MM.1S (cell line): Measurements from ENCODE around the gene TOLLIP.

Source experiments
- DNase-seq: peaks from one replicate; pipeline ENCODE4 v3.0.0-alpha.2; 2015
- H2AFZ ChIP-seq: fragments of 300-600 bp; sonication (generic); 2 replicates; pipeline ENCODE4 v1.6.0; 2016; ENCODE audit warnings: antibody characterized with exemption, low read length
- H3F3A ChIP-seq: fragments of 300-600 bp; sonication (generic); 2 replicates; pipeline ENCODE4 v1.6.1; 2016; ENCODE audit warnings: mild to moderate bottlenecking, antibody characterized with exemption, low read length, moderate library complexity, mixed read lengths; ENCODE audit not compliant: insufficient read depth
- H3K27ac ChIP-seq: fragments of 300-600 bp; sonication (generic); 2 replicates; pipeline ENCODE4 v1.5.1; 2016; ENCODE audit warnings: mild to moderate bottlenecking, low read length
- H3K27me3 ChIP-seq: fragments of 300-600 bp; sonication (generic); replicated peaks from 2 replicates; pipeline ENCODE4 v1.6.0; 2016; ENCODE audit warnings: low read length; ENCODE audit not compliant: insufficient read depth
- H3K36me3 ChIP-seq: fragments of 300-600 bp; sonication (generic); replicated peaks from 2 replicates; pipeline ENCODE4 v1.6.1; 2016; ENCODE audit warnings: mild to moderate bottlenecking, low read length, mixed read lengths; ENCODE audit not compliant: insufficient read depth
- H3K4me1 ChIP-seq: fragments of 300-600 bp; sonication (generic); 2 replicates; pipeline ENCODE4 v1.6.1; 2016; ENCODE audit warnings: low read length, mixed read lengths
- H3K4me2 ChIP-seq: fragments of 300-600 bp; sonication (generic); 2 replicates; pipeline ENCODE4 v1.6.0; 2016; ENCODE audit warnings: low read depth, low read length
- H3K4me3 ChIP-seq: fragments of 300-600 bp; sonication (generic); 2 replicates; pipeline ENCODE4 v1.5.1; 2016; ENCODE audit warnings: low read length, mixed read lengths
- H3K79me2 ChIP-seq: fragments of 300-600 bp; sonication (generic); 2 replicates; pipeline ENCODE4 v1.6.1; 2016; ENCODE audit warnings: mixed run types, low read length, mixed read lengths
- H3K9ac ChIP-seq: fragments of 300-600 bp; sonication (generic); 2 replicates; pipeline ENCODE4 v1.6.1; 2016; ENCODE audit warnings: low read length, mixed read lengths
- H3K9me2 ChIP-seq: fragments of 300-600 bp; sonication (generic); replicated peaks from 2 replicates; pipeline ENCODE4 v1.6.1; 2016; ENCODE audit warnings: mild to moderate bottlenecking, low read length, mixed read lengths; ENCODE audit not compliant: insufficient read depth
- H3K9me3 ChIP-seq: fragments of 300-600 bp; sonication (generic); replicated peaks from 2 replicates; pipeline ENCODE4 v1.6.1; 2016; ENCODE audit warnings: mild to moderate bottlenecking, low read length, mixed read lengths; ENCODE audit not compliant: insufficient read depth
- H4K20me1 ChIP-seq: fragments of 300-600 bp; sonication (generic); 2 replicates; pipeline ENCODE4 v1.6.1; 2016; ENCODE audit warnings: mild to moderate bottlenecking, low read length, moderate library complexity, mixed read lengths; ENCODE audit not compliant: insufficient read depth
- EZH2 ChIP-seq: fragments of 300-600 bp; sonication (generic); optimal IDR thresholded peaks from 2 replicates; pipeline ENCODE3; 2017; ENCODE audit warnings: low read depth, mild to moderate bottlenecking, antibody characterized with exemption, low read length, mixed read lengths
- EZH2phosphoT487 ChIP-seq: fragments of 300-600 bp; sonication (generic); IDR thresholded peaks from 2 replicates; pipeline ENCODE4 v1.6.1; 2018; ENCODE audit warnings: antibody characterized with exemption, low read length
- TF ChIP-seq, protein P1 (sequence below): fragments of 300-600 bp; sonication (generic); IDR thresholded peaks from 2 replicates; pipeline ENCODE4 v1.5.1; 2016; ENCODE audit warnings: antibody characterized with exemption, low read length, mixed read lengths

The TOLLIP gene

DNA sequence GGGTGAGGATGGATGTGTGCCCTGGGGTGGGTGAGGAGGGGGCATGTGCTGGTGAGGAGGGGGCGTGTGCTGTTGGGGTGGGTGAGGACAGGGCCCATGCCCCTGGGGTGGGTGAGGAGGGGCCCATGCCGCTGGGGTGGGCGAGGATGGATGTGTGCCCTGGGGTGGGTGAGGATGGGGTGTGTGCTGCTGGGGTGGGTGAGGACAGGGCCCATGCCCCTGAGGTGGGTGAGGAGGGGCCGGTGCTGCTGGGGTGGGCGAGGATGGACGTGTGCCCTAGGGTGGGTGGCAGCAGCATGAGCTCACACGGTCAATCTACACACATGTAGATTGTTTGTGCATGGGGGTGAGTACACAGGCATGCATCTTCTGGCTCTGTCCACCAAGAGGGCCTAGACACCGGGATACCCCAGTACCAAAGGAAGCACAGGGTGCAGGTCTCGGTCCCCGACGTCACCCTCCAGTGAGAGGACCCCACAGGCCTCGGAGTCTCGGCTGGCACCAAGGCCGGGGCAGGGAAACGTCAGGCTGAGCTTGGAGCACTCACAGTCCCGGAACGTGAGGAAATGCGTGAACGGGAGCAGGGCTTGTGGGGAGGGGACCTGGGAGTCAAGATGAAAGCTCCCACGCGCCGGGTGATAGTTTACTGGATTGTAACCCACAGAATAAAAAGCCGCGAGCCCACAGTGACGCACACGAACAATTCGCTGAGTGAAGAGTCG lies 37.4 kb upstream of the TOLLIP start:
- Histone ChIP-seq H3K9me3 (no peaks in the 10 kb centered on the region), H3K4me1 (no peaks in the 10 kb centered on the region), H3K27me3 (peaks cover 87% of the 10 kb centered on the region), H3K36me3 (no peaks in the 10 kb centered on the region), H3K79me2 (no peaks in the 10 kb centered on the region), H3K27ac (no peak overlapping the region), H3F3A (no peaks in the 10 kb centered on the region; the same call in 1 of the 2 replicates), H3K9me2 (no peaks in the 10 kb centered on the region), H3K9ac (no peak overlapping the region), H3K4me3 (no peak overlapping the region), H3K4me2 (no peak overlapping the region), H4K20me1 (no peaks in the 10 kb centered on the region), H2AFZ (no peak overlapping the region)
- TF ChIP-seq, protein P1, sequence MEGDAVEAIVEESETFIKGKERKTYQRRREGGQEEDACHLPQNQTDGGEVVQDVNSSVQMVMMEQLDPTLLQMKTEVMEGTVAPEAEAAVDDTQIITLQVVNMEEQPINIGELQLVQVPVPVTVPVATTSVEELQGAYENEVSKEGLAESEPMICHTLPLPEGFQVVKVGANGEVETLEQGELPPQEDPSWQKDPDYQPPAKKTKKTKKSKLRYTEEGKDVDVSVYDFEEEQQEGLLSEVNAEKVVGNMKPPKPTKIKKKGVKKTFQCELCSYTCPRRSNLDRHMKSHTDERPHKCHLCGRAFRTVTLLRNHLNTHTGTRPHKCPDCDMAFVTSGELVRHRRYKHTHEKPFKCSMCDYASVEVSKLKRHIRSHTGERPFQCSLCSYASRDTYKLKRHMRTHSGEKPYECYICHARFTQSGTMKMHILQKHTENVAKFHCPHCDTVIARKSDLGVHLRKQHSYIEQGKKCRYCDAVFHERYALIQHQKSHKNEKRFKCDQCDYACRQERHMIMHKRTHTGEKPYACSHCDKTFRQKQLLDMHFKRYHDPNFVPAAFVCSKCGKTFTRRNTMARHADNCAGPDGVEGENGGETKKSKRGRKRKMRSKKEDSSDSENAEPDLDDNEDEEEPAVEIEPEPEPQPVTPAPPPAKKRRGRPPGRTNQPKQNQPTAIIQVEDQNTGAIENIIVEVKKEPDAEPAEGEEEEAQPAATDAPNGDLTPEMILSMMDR = no peak
- no peak for TF ChIP-seq EZH2phosphoT487
- no peak for TF ChIP-seq EZH2
- no peak for DNase-seq

DNA sequence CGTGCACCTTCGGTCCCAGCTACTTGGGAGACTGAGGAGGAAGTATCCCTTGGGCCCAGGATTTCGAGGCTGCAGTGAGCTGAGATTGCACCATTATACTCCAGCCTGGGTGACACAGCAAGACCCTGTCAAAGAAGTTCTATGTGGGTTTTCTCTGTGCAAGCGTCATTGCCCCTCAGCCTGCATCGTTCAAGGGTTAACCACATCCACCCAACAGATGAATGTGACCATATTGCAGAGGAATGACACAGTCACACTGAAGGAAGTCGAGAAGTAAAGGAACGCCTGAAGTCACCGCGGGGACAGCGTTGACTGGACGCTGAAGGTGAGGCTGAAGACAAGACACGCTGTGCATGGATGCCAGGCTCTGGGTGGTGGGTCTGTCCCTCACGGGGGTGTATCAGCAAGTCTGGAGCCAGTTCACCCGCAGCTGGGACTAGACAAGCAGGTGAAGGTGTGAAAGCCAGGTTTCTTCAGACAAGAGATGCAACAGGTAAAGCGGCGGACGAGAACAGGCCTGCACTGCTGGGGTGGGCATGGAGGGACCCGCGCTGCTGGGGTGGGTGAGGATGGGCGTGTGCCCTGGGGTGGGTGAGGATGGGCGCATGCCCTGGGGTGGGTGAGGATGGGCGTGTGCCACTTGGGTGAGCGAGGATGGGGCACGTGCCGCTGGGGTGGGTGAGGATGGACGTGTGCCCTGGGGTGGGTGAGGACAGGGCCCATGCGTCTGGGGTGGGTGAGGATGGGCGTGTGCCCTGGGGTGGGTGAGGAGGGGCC lies 36.5 kb upstream of the TOLLIP start:
- Histone ChIP-seq H3K79me2 (no peaks in the 10 kb centered on the region), H3K36me3 (no peaks in the 10 kb centered on the region), H3F3A (no peaks in the 10 kb centered on the region; the same call in 1 of the 2 replicates), H3K9ac (no peak overlapping the region), H3K4me2 (no peak overlapping the region), H3K27me3 (peaks cover 81% of the 10 kb centered on the region), H3K4me3 (no peak overlapping the region), H3K4me1 (no peaks in the 10 kb centered on the region), H4K20me1 (no peaks in the 10 kb centered on the region), H3K9me2 (no peaks in the 10 kb centered on the region), H3K9me3 (no peaks in the 10 kb centered on the region), H2AFZ (no peak overlapping the region), H3K27ac (no peak overlapping the region)
- no peak for TF ChIP-seq EZH2
- TF ChIP-seq, protein P1 = no peak
- TF ChIP-seq EZH2phosphoT487 = no peak
- DNase-seq = no peak

DNA sequence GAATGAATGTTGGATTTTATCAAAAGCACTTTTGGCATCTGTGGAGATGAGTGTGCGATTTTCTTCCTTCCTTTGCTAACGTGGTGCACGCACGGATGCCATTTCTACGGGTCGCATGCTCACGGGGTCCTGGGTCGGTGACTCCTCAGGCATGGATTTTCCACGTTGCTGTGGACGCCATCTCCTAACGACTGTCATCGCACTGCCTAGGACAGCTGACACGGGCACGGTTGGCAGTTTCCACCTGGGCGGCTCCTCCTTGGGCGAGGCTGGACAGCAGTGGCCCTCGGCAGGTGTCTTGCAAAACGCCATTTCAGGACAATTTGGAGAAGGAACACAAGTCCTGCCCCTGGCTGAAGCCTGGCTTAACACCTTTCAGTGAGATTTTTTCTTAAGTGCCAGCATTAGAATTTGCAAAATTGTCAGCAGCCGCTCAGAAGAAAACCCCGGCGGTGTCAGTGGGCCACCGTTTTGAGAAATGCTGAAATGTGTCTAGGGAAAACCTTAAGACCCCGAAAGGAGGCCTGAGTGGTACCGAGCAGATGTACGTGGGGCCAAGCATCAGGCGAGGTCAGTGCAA lies 34.7 kb upstream of the TOLLIP start:
- no peak overlapping the region for H3K4me3 ChIP-seq
- H3K4me1 ChIP-seq = no peaks in the 10 kb centered on the region
- H3K36me3 ChIP-seq = no peaks in the 10 kb centered on the region
- H4K20me1 ChIP-seq = no peaks in the 10 kb centered on the region
- H3K27me3 ChIP-seq = peaks cover 63% of the 10 kb centered on the region
- TF ChIP-seq EZH2 = no peak
- TF ChIP-seq, protein P1 = no peak
- no peak for TF ChIP-seq EZH2phosphoT487
- no peak overlapping the region for H3K27ac ChIP-seq
- no peak overlapping the region for H3K4me2 ChIP-seq
- H3K79me2 ChIP-seq = no peaks in the 10 kb centered on the region
- H3F3A ChIP-seq = no peaks in the 10 kb centered on the region; the same call in 1 of the 2 replicates
- H3K9me2 ChIP-seq = no peaks in the 10 kb centered on the region
- DNase-seq = no peak
- no peaks in the 10 kb centered on the region for H3K9me3 ChIP-seq
- H2AFZ ChIP-seq = no peak overlapping the region
- H3K9ac ChIP-seq = no peak overlapping the region
